Measurements from ENCODE around the gene TBCD. TPM values are rescaled to one million over a fixed set of nuclear protein-coding genes. Genes with fewer than 3 reads are reported as not detected.

The TBCD gene
- total RNA-seq, 1 donor from 2014 or later = 59.8 TPM

DNA sequence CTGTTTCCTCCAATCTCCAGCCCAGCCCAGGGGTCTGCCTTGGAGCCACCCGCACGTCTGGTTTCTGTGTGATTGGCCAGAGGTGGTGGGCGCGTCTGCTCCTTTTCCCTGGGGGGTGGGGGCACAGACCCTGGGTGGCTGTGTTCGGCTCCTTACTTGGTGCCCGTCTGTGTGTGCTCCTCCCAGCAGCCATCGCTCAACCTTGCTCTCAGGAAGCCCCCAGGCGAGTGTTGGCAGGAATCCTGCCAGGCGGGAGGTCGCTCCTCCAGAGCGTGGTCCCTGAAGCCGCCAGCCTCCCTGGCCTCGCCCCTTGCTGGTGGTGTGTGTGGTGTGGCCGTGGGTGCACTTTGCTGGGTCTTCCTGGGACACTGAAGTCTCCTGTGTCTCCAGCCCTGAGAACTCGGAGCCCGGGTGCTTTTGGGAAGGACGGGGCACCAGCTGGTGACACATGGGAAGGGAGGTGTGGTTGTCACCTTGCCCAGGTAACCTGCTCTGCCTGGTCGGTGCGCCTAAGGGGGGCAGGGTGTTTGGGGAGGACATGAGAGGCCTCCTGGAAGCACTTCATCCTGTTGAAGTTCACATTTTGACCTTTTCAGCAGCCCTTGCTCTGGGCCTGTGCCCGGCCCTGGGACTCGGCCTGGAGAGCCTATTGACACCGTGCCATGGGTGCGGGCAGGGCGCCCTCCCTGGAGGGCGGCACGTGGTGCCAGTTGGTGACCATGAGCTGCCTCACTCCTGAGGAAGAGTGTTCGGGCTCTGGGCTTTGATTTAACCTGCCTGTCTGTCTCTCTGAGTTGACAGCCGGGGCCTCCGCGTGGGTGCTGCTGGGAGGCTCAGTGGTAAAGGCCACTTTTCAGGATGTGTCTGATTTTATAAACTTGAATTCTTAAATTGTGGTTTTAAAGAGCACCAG, 137.0 kb downstream of the TBCD start:
- no peaks in the 10 kb centered on the region for H3K27me3 Mint-ChIP-seq (ENCODE audit: low read depth)
- no peak overlapping the region for H3K4me3 Mint-ChIP-seq (ENCODE audit: unreplicated experiment)
- no peaks in the 10 kb centered on the region for H3K9me3 Mint-ChIP-seq (ENCODE audit: low read depth)
- no peak for DNase-seq (ENCODE audit: low spot score)
- H3K36me3 Mint-ChIP-seq (ENCODE audit: low read depth) = peaks cover 4% of the 10 kb centered on the region
- peaks cover 12% of the 10 kb centered on the region for H3K4me1 Mint-ChIP-seq (ENCODE audit: low read depth)
- TF ChIP-seq, protein P1, sequence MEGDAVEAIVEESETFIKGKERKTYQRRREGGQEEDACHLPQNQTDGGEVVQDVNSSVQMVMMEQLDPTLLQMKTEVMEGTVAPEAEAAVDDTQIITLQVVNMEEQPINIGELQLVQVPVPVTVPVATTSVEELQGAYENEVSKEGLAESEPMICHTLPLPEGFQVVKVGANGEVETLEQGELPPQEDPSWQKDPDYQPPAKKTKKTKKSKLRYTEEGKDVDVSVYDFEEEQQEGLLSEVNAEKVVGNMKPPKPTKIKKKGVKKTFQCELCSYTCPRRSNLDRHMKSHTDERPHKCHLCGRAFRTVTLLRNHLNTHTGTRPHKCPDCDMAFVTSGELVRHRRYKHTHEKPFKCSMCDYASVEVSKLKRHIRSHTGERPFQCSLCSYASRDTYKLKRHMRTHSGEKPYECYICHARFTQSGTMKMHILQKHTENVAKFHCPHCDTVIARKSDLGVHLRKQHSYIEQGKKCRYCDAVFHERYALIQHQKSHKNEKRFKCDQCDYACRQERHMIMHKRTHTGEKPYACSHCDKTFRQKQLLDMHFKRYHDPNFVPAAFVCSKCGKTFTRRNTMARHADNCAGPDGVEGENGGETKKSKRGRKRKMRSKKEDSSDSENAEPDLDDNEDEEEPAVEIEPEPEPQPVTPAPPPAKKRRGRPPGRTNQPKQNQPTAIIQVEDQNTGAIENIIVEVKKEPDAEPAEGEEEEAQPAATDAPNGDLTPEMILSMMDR (IDR thresholded peaks at IDR 0.05) = no peak
- no peak overlapping the region for H3K27ac Mint-ChIP-seq (ENCODE audit: unreplicated experiment)

DNA sequence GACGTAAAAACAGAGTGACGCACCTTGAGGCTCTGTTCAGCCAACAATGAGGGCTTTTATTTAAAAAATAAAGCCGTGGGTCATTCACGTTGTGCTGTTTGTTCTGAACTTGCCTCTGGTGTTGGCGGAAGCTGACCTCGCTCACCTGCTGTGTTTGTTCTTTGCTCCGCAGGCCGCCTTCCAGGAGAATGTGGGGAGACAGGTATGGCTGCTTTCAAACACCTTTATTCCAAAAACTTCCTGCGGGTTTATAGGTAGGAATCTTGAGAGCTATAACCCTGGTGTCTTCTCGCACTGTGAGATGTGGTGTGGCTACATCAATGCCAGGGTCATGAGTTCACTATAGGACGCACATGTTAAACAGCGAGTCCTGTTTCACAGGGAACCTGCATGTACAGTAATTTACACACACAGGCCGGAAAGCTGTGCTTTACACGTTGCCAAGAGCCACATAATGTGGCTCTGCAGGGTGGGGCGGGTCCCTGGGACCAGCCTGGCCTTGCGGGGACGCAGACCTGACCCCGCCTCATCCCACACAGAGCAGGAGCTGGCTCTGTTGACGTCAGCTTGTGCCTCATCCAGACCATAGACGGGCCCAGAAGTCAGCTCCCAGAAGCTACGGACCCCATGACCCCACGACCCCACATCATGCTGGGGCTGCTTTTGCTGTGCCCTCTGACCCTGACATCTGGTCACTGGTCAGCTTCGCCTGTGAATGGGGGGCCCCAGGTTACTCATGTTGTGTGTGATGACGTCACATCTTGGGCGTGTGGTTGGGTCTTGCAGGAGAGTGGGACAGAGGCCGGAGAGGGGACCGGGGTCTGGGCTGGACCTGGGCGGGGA, 137.9 kb downstream of the TBCD start:
- TF ChIP-seq, protein P1 (IDR thresholded peaks at IDR 0.05) = no peak
- Mint-ChIP-seq H3K36me3 (ENCODE audit: low read depth) (no peaks in the 10 kb centered on the region), H3K27me3 (ENCODE audit: low read depth) (no peaks in the 10 kb centered on the region), H3K4me3 (ENCODE audit: unreplicated experiment) (no peak overlapping the region), H3K4me1 (ENCODE audit: low read depth) (peaks cover 20% of the 10 kb centered on the region), H3K27ac (ENCODE audit: unreplicated experiment) (no peak overlapping the region), H3K9me3 (ENCODE audit: low read depth) (no peaks in the 10 kb centered on the region)
- DNase-seq (ENCODE audit: low spot score) = no peak

DNA sequence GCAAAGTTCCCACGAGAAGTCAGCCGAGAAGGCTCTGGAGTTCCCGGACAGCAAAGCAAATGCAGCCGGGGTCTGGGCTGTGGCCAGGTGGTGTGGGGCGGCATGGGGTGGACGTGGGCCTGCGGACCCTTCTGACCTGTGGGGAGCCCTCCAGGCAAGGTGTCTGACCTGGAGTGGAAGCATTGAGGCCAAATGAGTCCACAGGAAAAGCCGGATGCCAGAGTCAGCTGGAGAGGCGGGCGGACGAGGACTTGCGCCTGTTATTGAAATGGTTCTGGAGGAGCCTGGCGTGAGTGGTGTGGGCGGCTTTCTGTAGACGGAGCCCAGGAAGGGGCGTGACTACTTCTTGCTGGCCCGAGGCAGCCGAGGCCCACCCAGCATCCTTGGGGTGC, 138.5 kb downstream of the TBCD start:
- no peak overlapping the region for H3K27ac Mint-ChIP-seq (ENCODE audit: unreplicated experiment)
- H3K36me3 Mint-ChIP-seq (ENCODE audit: low read depth) = no peaks in the 10 kb centered on the region
- H3K9me3 Mint-ChIP-seq (ENCODE audit: low read depth) = no peaks in the 10 kb centered on the region
- peaks cover 20% of the 10 kb centered on the region for H3K4me1 Mint-ChIP-seq (ENCODE audit: low read depth)
- DNase-seq (ENCODE audit: low spot score) = no peak
- no peaks in the 10 kb centered on the region for H3K27me3 Mint-ChIP-seq (ENCODE audit: low read depth)
- TF ChIP-seq, protein P1 (IDR thresholded peaks at IDR 0.05) = no peak
- H3K4me3 Mint-ChIP-seq (ENCODE audit: unreplicated experiment) = no peak overlapping the region

DNA sequence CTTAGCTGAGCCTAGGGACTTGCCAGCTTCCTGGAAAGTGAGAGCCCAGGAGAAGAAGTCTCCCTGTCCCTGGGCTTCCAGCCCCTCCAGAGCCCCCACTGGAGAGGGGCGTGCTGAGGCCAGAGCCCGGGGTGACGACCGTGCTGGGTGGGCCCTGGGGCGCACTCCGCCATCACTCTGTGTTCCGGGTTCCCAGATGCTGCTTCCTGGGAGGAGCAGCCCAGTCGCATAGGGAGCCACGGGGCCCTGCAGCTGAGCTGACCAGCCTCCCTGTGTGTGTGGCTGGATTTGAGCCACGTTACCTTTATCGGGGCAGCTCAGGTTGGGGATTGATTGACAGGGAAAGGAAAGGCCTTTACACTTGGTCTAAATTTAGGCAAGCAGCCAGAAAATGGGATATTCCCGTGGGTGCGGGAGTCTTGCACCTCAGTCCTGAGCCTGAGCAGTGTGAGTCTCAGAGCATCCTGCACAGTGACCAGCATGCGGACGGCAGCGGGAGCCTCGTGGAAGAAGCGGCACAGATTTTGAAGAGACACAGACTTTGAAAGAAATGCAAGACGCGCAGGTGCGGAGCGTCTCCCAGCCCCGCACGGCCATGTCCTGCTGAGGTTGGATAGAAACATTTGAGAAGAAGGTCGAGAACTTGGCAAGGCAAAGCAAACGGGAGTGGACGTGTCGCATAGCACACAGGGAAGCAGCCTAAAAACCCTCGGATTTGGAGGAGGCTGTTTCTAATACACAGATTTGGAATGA, 139.2 kb downstream of the TBCD start:
- H3K4me3 Mint-ChIP-seq (ENCODE audit: unreplicated experiment) = no peak overlapping the region
- no peaks in the 10 kb centered on the region for H3K36me3 Mint-ChIP-seq (ENCODE audit: low read depth)
- H3K27me3 Mint-ChIP-seq (ENCODE audit: low read depth) = no peaks in the 10 kb centered on the region
- H3K4me1 Mint-ChIP-seq (ENCODE audit: low read depth) = peaks cover 13% of the 10 kb centered on the region
- H3K27ac Mint-ChIP-seq (ENCODE audit: unreplicated experiment) = no peak overlapping the region
- no peak for DNase-seq (ENCODE audit: low spot score)
- H3K9me3 Mint-ChIP-seq (ENCODE audit: low read depth) = no peaks in the 10 kb centered on the region
- TF ChIP-seq, protein P1 (IDR thresholded peaks at IDR 0.05) = no peak

DNA sequence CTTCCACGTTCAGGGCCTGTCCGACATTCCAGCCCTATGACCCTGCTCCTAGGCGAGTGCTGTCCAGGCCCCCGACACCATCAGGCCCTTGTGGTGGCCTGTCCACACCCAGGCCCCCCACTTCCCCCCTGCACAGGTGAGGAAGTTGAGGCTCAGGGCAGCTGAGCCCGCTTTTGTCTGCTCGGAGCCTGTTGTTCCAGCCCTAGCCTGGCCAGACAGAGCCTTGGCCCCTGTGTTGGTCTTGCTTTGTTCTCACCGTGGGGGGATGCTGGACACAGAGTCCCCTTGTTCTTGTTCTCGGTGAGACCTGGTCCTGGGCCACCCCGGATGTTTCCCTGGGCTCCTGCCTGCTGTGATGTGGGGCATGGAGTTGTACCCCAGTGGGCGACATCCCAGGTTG, 140.0 kb downstream of the TBCD start:
- TF ChIP-seq, protein P1 (IDR thresholded peaks at IDR 0.05) = no peak
- Mint-ChIP-seq H3K36me3 (ENCODE audit: low read depth) (no peaks in the 10 kb centered on the region), H3K27me3 (ENCODE audit: low read depth) (no peaks in the 10 kb centered on the region), H3K4me3 (ENCODE audit: unreplicated experiment) (no peak overlapping the region), H3K4me1 (ENCODE audit: low read depth) (peaks cover 10% of the 10 kb centered on the region), H3K9me3 (ENCODE audit: low read depth) (no peaks in the 10 kb centered on the region), H3K27ac (ENCODE audit: unreplicated experiment) (no peak overlapping the region)
- no peak for DNase-seq (ENCODE audit: low spot score)
